ENCODE measurements around the gene FGB.

Gene FGB

GRCh38 chr4:154565704-154566103 is 2.9 kb downstream of the FGB start:
- H3K4me3 ChIP-seq (ENCODE audit: low read depth, low read length): no peak overlapping the region
- TF ChIP-seq CTCF (IDR thresholded peaks at IDR 0.05; ENCODE audit: low read depth, low read length): no peak

- no peak overlapping the region for H3K4me3 ChIP-seq (ENCODE audit: low read depth, low read length)
- TF ChIP-seq CTCF (IDR thresholded peaks at IDR 0.05; ENCODE audit: low read depth, low read length): no peak
Observed at GRCh38 chr4:154566639-154567204, 3.9 kb downstream of the FGB start.

- no peak for TF ChIP-seq CTCF (IDR thresholded peaks at IDR 0.05; ENCODE audit: low read depth, low read length)
- no peak overlapping the region for H3K4me3 ChIP-seq (ENCODE audit: low read depth, low read length)
Observed at GRCh38 chr4:154569028-154569427, 6.2 kb downstream of the FGB start.

GRCh38 chr4:154569584-154569983 is 6.8 kb downstream of the FGB start:
- TF ChIP-seq CTCF (IDR thresholded peaks at IDR 0.05; ENCODE audit: low read depth, low read length): no peak
- H3K4me3 ChIP-seq (ENCODE audit: low read depth, low read length): no peak overlapping the region

- no peak overlapping the region for H3K4me3 ChIP-seq (ENCODE audit: low read depth, low read length)
- no peak for TF ChIP-seq CTCF (IDR thresholded peaks at IDR 0.05; ENCODE audit: low read depth, low read length)
Observed at GRCh38 chr4:154573190-154573870, 10.5 kb downstream of the FGB start.

DNA sequence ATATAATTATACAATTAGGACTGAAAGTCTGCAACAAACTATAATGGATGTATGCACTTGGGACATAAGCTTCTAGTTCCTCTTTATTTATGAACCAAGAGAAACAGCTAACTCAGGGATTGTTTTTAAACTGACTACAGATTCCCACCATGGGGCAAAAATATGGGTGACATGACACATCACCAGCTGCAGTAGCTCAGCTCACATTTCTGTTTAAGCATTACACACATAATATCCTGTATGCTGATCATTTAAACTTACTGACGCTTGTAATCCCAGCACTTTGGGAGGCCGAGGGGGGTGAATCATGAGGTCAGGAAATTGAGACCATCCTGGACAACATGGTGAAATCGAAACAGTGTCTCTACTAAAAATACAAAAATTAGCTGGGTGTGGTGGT is 11.5 kb downstream of the FGB start:
- TF ChIP-seq CTCF (IDR thresholded peaks at IDR 0.05; ENCODE audit: low read depth, low read length): no peak

DNA sequence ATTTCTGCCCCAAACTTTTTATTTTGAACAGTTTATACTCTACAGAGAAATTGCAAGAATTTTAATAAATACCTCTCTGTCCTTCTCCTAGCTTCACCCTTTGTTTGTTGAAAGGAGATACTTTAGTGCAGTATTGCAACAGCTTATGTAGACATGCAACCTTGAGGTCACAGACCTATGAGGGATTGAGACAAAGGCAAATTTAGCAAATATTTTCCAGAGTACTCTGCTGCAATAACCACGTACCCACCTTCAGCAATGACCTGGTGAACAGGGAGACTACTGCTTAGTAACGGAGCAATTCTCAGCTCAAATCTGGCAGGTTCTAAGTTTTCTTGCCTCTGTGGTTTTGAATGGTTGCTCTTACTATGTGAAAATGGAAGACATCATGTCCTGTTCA is 14.5 kb downstream of the FGB start:
- TF ChIP-seq CTCF (IDR thresholded peaks at IDR 0.05; ENCODE audit: low read depth, low read length): no peak
- no peak overlapping the region for H3K4me3 ChIP-seq (ENCODE audit: low read depth, low read length)

More for the DNA sequence above, 11.5 kb downstream of the FGB start:
- no peak overlapping the region for H3K4me3 ChIP-seq (ENCODE audit: low read depth, low read length)

Data from WI38 (cell line).